HL-60/S4 treated with phorbol 12-myristate 13-acetate at 8.2 ng/mL for 4 days and 3 days (cell line): Measurements from ENCODE around the gene PPP1R3C.

Experiments
- in situ Hi-C: fragments of 300-500 bp; cut with MboI; formaldehyde crosslinking; loops from 2 replicates; pipeline ENCODE4 v1.15.0; 2022; ENCODE audit warnings: low sequenced_read_pairs

The PPP1R3C gene

GRCh38 chr10:91602449-91602848, 30.4 kb downstream of the PPP1R3C start:
- in situ Hi-C loops, result no loop called here

- in situ Hi-C loops, result no loop called here
These were observed 31.7 kb downstream of the PPP1R3C start for GRCh38 chr10:91601212-91601611.

GRCh38 chr10:91598211-91598977, 34.5 kb downstream of the PPP1R3C start:
- in situ Hi-C loops, result no loop called here

- in situ Hi-C loops, result no loop called here
These were observed 35.5 kb downstream of the PPP1R3C start for GRCh38 chr10:91597197-91597881.

GRCh38 chr10:91596825-91597196, 36.1 kb downstream of the PPP1R3C start:
- in situ Hi-C loops, result no loop called here

- in situ Hi-C loops, result no loop called here
These were observed 39.0 kb downstream of the PPP1R3C start for GRCh38 chr10:91593834-91594233.

- in situ Hi-C loops, result no loop called here
These were observed 39.5 kb downstream of the PPP1R3C start for GRCh38 chr10:91593366-91593765.

- in situ Hi-C loops, result no loop called here
These were observed 40.5 kb downstream of the PPP1R3C start for GRCh38 chr10:91592266-91592975.

GRCh38 chr10:91591797-91592174, 41.1 kb downstream of the PPP1R3C start:
- in situ Hi-C loops, result no loop called here

- in situ Hi-C loops, result no loop called here
These were observed 41.7 kb downstream of the PPP1R3C start for GRCh38 chr10:91590904-91591796.

- in situ Hi-C loops, result no loop called here
These were observed 42.5 kb downstream of the PPP1R3C start for GRCh38 chr10:91590142-91590903.

GRCh38 chr10:91589658-91590035, 43.2 kb downstream of the PPP1R3C start:
- in situ Hi-C loops, result no loop called here

- in situ Hi-C loops, result no loop called here
These were observed 43.7 kb downstream of the PPP1R3C start for GRCh38 chr10:91589015-91589657.

GRCh38 chr10:91587710-91588638, 44.9 kb downstream of the PPP1R3C start:
- in situ Hi-C loops, result no loop called here

- in situ Hi-C loops, result no loop called here
These were observed 50.7 kb downstream of the PPP1R3C start for GRCh38 chr10:91582153-91582554.

- in situ Hi-C loops, result no loop called here
These were observed 53.4 kb downstream of the PPP1R3C start for GRCh38 chr10:91579329-91579985.
